ENCODE data around the gene PIK3R1. TPM values are rescaled to one million over a fixed set of nuclear protein-coding genes. Genes with fewer than 3 reads are reported as not detected.
A peak's percentile ranks its signal among the peaks of the same experiment; 100 is the strongest.

PIK3R1 gene
- total and polyA plus RNA-seq, 2 experiments from 2014 or later = 5.9 to 9.8 TPM

- TF ChIP-seq ZNF462 (CRISPR knock-in tag; IDR thresholded peaks at IDR 0.05) (no peak), EZH2phosphoT487 (IDR thresholded peaks at IDR 0.05; ENCODE audit: unreplicated experiment) (no peak), NANOG (IDR thresholded peaks at IDR 0.05; ENCODE audit: borderline replicate concordance) (no peak)
These were observed 48.3 kb upstream of the PIK3R1 start (continued) for GRCh38 chr5:68167195-68167651.

GRCh38 chr5:68169903-68170302, 45.7 kb upstream of the PIK3R1 start:
- DNase-seq (ENCODE audit: low spot score) = peak; percentile 42
- Histone ChIP-seq H3K79me2 (replicated peaks; ENCODE audit: insufficient read depth) (no peaks in the 10 kb centered on the region), H3K4me3 (no peak overlapping the region), H2AFZ (peak overlapping the region; percentile 72; the same call in 1 of the 2 replicates), H3K36me3 (ENCODE audit: insufficient read depth) (no peaks in the 10 kb centered on the region), H3K9me2 (ENCODE audit: insufficient read depth) (no peaks in the 10 kb centered on the region), H4K20me1 (replicated peaks; ENCODE audit: insufficient read depth) (no peaks in the 10 kb centered on the region), H3K4me2 (no peak overlapping the region), H3K27me3 (ENCODE audit: insufficient read depth) (no peaks in the 10 kb centered on the region), H3K4me1 (ENCODE audit: insufficient read depth) (0 out of 2 replicates have a peak, but pooled peaks cover 12% of the 10 kb centered on the region), H3F3A (replicated peaks; ENCODE audit: low read depth) (no peaks in the 10 kb centered on the region), H3K27ac (ENCODE audit: low read depth) (no peak overlapping the region)
- Mint-ChIP-seq H3K36me3 (ENCODE audit: low read depth) (no peaks in the 10 kb centered on the region), H3K4me1 (peaks cover 21% of the 10 kb centered on the region), H3K27me3 (ENCODE audit: insufficient read depth, low read depth, poor library complexity) (peaks cover under 1% of the 10 kb centered on the region), H3K9me3 (no peaks in the 10 kb centered on the region), H3K4me3 (no peak overlapping the region), H3K27ac (peak overlapping the region; percentile 39)
- peak; percentile 56 for ATAC-seq
- TF ChIP-seq CTCF (conservative IDR thresholded peaks at IDR 0.05; ENCODE audit: low read depth in 2 of 2) = no peak
- TF ChIP-seq EZH2 (IDR thresholded peaks at IDR 0.05; ENCODE audit: low read depth, unreplicated experiment) = no peak
- TF ChIP-seq ETS1 (IDR thresholded peaks at IDR 0.05) = no peak
- TF ChIP-seq STAT1 (IDR thresholded peaks at IDR 0.05; ENCODE audit: unreplicated experiment) = no peak
- TF ChIP-seq, protein P1, sequence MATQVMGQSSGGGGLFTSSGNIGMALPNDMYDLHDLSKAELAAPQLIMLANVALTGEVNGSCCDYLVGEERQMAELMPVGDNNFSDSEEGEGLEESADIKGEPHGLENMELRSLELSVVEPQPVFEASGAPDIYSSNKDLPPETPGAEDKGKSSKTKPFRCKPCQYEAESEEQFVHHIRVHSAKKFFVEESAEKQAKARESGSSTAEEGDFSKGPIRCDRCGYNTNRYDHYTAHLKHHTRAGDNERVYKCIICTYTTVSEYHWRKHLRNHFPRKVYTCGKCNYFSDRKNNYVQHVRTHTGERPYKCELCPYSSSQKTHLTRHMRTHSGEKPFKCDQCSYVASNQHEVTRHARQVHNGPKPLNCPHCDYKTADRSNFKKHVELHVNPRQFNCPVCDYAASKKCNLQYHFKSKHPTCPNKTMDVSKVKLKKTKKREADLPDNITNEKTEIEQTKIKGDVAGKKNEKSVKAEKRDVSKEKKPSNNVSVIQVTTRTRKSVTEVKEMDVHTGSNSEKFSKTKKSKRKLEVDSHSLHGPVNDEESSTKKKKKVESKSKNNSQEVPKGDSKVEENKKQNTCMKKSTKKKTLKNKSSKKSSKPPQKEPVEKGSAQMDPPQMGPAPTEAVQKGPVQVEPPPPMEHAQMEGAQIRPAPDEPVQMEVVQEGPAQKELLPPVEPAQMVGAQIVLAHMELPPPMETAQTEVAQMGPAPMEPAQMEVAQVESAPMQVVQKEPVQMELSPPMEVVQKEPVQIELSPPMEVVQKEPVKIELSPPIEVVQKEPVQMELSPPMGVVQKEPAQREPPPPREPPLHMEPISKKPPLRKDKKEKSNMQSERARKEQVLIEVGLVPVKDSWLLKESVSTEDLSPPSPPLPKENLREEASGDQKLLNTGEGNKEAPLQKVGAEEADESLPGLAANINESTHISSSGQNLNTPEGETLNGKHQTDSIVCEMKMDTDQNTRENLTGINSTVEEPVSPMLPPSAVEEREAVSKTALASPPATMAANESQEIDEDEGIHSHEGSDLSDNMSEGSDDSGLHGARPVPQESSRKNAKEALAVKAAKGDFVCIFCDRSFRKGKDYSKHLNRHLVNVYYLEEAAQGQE (IDR thresholded peaks at IDR 0.05; ENCODE audit: unreplicated experiment) = no peak
- TF ChIP-seq POLR2AphosphoS5 (IDR thresholded peaks at IDR 0.05; ENCODE audit: low read depth) = no peak
- TF ChIP-seq ZNF331 (CRISPR knock-in tag; IDR thresholded peaks at IDR 0.05; ENCODE audit: low read depth) = no peak
- no peak for TF ChIP-seq EZH2phosphoT487 (IDR thresholded peaks at IDR 0.05; ENCODE audit: unreplicated experiment)
